K562 (cell line): ENCODE results near the gene KCTD19. TPM values are rescaled to one million over a fixed set of nuclear protein-coding genes. Genes with fewer than 3 reads are reported as not detected.

ENCODE experiments used
- CTBP1 ChIP-seq: fragments of 450-650 bp; IDR thresholded peaks from 2 replicates; pipeline ENCODE4 v1.6.1; 2016; ENCODE audit warnings: borderline replicate concordance
- DACH1 ChIP-seq: fragments of 450-650 bp; IDR thresholded peaks from 2 replicates; pipeline ENCODE4 v1.6.1; 2018; ENCODE audit not compliant: partially characterized antibody
- EHMT2 ChIP-seq: fragments of 450-650 bp; IDR thresholded peaks from 2 replicates; pipeline ENCODE4 v1.6.1; 2018; ENCODE audit warnings: antibody characterized with exemption
- ETV1 ChIP-seq: fragments of 450-650 bp; conservative IDR thresholded peaks from 2 replicates; pipeline ENCODE4 v1.6.1; 2016; ENCODE audit warnings: missing genetic modification characterization, control low read depth, low read depth, missing compliant biosample characterization
- EZH2 ChIP-seq: IDR thresholded peaks from 2 replicates; pipeline ENCODE4 v1.6.1; 2012; ENCODE audit warnings: low read depth, mild to moderate bottlenecking, inconsistent platforms, low read length, borderline replicate concordance
- KDM1A ChIP-seq, 2 experiments: fragments of 450-650 bp; IDR thresholded peaks; 2 replicates each; pipeline ENCODE4 v1.6.1; 2016; ENCODE audit warnings: mild to moderate bottlenecking in 2 of 2
- LCOR ChIP-seq: sonication (generic); formaldehyde crosslinking; IDR thresholded peaks from 2 replicates; pipeline ENCODE4 v1.8.0; 2022; ENCODE audit warnings: mild to moderate bottlenecking, missing genetic modification reagents
- NR3C1 ChIP-seq: sonication (generic); formaldehyde crosslinking; IDR thresholded peaks from 2 replicates; pipeline ENCODE4 v1.8.1; 2022; ENCODE audit warnings: missing genetic modification reagents
- SPI1 ChIP-seq: IDR thresholded peaks from 2 replicates; pipeline ENCODE4 v1.6.1; 2011; ENCODE audit warnings: low read depth, low read length, control low read depth, borderline replicate concordance
- STAG1 ChIP-seq: sonication (generic); formaldehyde crosslinking; IDR thresholded peaks from 2 replicates; pipeline ENCODE4 v1.5.0; 2020; ENCODE audit warnings: missing genetic modification reagents, borderline replicate concordance
- TBP ChIP-seq: optimal IDR thresholded peaks from 2 replicates; pipeline ENCODE3; 2011; ENCODE audit warnings: low read depth, low read length, improper control_type of control experiment
- TEAD4 ChIP-seq, 2 experiments: sonication (generic) in 1 of 2; formaldehyde crosslinking in 1 of 2; IDR thresholded peaks; 2 replicates each; pipeline versions ENCODE4 v1.6.1 to v1.8.0; 2012 to 2022; ENCODE audit warnings: borderline replicate concordance in 1 of 2, inconsistent platforms in 1 of 2, low read length in 1 of 2, mild to moderate bottlenecking in 1 of 2, missing genetic modification reagents in 1 of 2
- ZC3H8 ChIP-seq: fragments of 450-650 bp; IDR thresholded peaks from 2 replicates; pipeline ENCODE4 v1.6.1; 2017
- ZNF165 ChIP-seq: fragments of 250-450 bp; sonication (Bioruptor Pico); IDR thresholded peaks from 2 replicates; pipeline ENCODE4 v1.4.0; 2020; ENCODE audit warnings: borderline replicate concordance
- ZNF695 ChIP-seq: fragments of 450-650 bp; formaldehyde crosslinking; IDR thresholded peaks from 2 replicates; pipeline ENCODE4 v1.4.0; 2020; ENCODE audit warnings: mild to moderate bottlenecking, moderate library complexity
- ZNF699 ChIP-seq: fragments of 250-450 bp; sonication (Bioruptor Pico); IDR thresholded peaks from 2 replicates; pipeline ENCODE4 v1.8.0; 2021; ENCODE audit warnings: mild to moderate bottlenecking, moderate library complexity; ENCODE audit not compliant: insufficient replicate concordance
- polyA plus RNA-seq, 8 experiments: library from polyadenylated mRNA; depleted of rRNA in 4 of 8; stranded (reverse) in 5 of 8; unstranded in 3 of 8; fragments of >200 nt; fragmentation: Nextera tagmentation in 2 of 8; fragmentation: Illumina TruSeq in 1 of 8; extraction: Ambion mirVana in 2 of 8; extraction: Trizol in 1 of 8; gene quantifications; 2 replicates each; pipeline versions ENCODE4 v1.2.1 to v1.2.3, GENCODE V29; 2011 to 2014; ENCODE audit warnings: inconsistent platforms in 1 of 8, missing spikeins in 1 of 8
- total RNA-seq, 7 experiments: library from RNA; depleted of rRNA in 6 of 7; stranded (reverse); fragments of >200 nt in 6 of 7; fragmentation: Illumina TruSeq in 2 of 7; extraction: Trizol in 2 of 7; gene quantifications; 2 replicates each; pipeline versions ENCODE4 v1.2.1 to v1.2.3, GENCODE V29; 2011 to 2021; ENCODE audit warnings: low replicate concordance in 1 of 7
- TF ChIP-seq, protein P1 (sequence below): fragments of 250-450 bp; sonication (Bioruptor Pico); IDR thresholded peaks from 2 replicates; pipeline ENCODE4 v1.8.0; 2022; ENCODE audit warnings: moderate library complexity, mild to moderate bottlenecking, inconsistent platforms
- TF ChIP-seq, protein P2 (sequence below): sonication (generic); formaldehyde crosslinking; IDR thresholded peaks from 2 replicates; pipeline ENCODE4 v1.8.1; 2023; ENCODE audit warnings: mild to moderate bottlenecking, missing genetic modification reagents
- TF ChIP-seq, protein P3 (sequence below), 2 experiments: fragments of 450-650 bp; IDR thresholded peaks; 2 replicates each; pipeline ENCODE4 v1.6.1; 2018; ENCODE audit warnings: mild to moderate bottlenecking in 2 of 2, low read depth in 1 of 2; ENCODE audit not compliant: partially characterized antibody in 2 of 2
- TF ChIP-seq, protein P4 (sequence below): sonication (generic); formaldehyde crosslinking; IDR thresholded peaks from 2 replicates; pipeline ENCODE4 v1.8.1; 2023; ENCODE audit warnings: mild to moderate bottlenecking, missing genetic modification reagents, moderate library complexity

The KCTD19 gene
- total and polyA plus RNA-seq, 9 of the 15 experiments (the other 6 are each of a cell fraction or from before 2014, with no cell fraction given): 0.03 to 0.91 (median 0.22) TPM; not detected in 2

DNA sequence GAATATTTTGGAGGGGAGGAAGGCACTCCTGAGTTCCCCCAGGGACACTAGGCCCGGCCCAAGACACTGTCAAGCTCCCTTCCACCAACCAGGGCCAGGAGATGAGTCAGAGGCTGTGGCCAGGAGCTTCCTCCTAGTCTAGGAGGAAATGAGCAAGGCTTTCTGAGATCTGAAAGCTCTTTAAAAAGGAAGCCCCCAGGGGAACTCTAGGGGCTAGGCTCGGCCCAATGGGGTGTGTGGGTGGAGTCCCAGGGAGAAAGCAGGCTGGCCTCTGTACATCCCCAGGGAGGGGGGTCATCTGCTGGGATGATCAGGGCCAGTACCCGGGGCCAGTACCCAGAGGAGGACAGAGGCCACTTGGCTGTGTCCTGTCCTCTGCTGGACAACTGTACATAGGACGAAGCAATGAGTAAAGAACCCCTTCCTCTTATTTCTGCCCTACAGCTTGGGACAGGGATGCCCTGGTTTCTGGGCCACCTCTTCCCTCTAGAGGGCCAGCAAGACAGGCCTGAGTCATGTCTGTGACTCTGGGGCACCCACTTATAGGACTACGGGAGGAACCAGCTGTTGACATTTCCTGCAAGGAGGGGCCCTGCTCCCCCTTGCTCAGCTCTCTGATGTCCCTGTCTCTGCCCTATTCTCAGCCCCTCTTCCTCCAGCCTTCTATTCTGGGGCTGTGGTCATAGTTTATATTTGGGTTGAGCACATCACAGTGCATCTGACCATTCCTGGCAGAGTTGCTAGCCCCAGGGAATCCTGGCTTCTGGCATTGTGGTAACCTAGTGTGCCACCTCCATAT is 82.0 kb downstream of the KCTD19 start (continued):
- TF ChIP-seq ETV1 (tag) (no peak), EHMT2 (no peak), LCOR (CRISPR knock-in tag) (no peak), TEAD4 (IDR thresholded peaks at IDR 0.05; ENCODE audit: low read length) (no peak), TEAD4 (CRISPR knock-in tag; IDR thresholded peaks at IDR 0.05; ENCODE audit: borderline replicate concordance) (0 out of 2 replicates have a peak, but pooled peaks have one; percentile 42), EZH2 (no peak), ZC3H8 (no peak), DACH1 (peak; percentile 57), NR3C1 (CRISPR knock-in tag) (no peak), TBP (peak; percentile 42), ZNF695 (CRISPR knock-in tag) (no peak), SPI1 (peak; percentile 58; the same call in 1 of the 2 replicates), ZNF165 (CRISPR knock-in tag) (no peak), KDM1A (IDR thresholded peaks at IDR 0.05) (no peak), STAG1 (no peak), ZNF699 (no peak), CTBP1 (peak; percentile 24; the same call in 1 of the 2 replicates)
- TF ChIP-seq, protein P1, sequence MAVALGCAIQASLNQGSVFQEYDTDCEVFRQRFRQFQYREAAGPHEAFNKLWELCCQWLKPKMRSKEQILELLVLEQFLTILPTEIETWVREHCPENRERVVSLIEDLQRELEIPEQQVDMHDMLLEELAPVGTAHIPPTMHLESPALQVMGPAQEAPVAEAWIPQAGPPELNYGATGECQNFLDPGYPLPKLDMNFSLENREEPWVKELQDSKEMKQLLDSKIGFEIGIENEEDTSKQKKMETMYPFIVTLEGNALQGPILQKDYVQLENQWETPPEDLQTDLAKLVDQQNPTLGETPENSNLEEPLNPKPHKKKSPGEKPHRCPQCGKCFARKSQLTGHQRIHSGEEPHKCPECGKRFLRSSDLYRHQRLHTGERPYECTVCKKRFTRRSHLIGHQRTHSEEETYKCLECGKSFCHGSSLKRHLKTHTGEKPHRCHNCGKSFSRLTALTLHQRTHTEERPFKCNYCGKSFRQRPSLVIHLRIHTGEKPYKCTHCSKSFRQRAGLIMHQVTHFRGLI (CRISPR knock-in tag): no peak
- TF ChIP-seq, protein P2, sequence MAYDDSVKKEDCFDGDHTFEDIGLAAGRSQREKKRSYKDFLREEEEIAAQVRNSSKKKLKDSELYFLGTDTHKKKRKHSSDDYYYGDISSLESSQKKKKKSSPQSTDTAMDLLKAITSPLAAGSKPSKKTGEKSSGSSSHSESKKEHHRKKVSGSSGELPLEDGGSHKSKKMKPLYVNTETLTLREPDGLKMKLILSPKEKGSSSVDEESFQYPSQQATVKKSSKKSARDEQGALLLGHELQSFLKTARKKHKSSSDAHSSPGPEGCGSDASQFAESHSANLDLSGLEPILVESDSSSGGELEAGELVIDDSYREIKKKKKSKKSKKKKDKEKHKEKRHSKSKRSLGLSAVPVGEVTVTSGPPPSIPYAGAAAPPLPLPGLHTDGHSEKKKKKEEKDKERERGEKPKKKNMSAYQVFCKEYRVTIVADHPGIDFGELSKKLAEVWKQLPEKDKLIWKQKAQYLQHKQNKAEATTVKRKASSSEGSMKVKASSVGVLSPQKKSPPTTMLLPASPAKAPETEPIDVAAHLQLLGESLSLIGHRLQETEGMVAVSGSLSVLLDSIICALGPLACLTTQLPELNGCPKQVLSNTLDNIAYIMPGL: no peak
- TF ChIP-seq, protein P3, sequence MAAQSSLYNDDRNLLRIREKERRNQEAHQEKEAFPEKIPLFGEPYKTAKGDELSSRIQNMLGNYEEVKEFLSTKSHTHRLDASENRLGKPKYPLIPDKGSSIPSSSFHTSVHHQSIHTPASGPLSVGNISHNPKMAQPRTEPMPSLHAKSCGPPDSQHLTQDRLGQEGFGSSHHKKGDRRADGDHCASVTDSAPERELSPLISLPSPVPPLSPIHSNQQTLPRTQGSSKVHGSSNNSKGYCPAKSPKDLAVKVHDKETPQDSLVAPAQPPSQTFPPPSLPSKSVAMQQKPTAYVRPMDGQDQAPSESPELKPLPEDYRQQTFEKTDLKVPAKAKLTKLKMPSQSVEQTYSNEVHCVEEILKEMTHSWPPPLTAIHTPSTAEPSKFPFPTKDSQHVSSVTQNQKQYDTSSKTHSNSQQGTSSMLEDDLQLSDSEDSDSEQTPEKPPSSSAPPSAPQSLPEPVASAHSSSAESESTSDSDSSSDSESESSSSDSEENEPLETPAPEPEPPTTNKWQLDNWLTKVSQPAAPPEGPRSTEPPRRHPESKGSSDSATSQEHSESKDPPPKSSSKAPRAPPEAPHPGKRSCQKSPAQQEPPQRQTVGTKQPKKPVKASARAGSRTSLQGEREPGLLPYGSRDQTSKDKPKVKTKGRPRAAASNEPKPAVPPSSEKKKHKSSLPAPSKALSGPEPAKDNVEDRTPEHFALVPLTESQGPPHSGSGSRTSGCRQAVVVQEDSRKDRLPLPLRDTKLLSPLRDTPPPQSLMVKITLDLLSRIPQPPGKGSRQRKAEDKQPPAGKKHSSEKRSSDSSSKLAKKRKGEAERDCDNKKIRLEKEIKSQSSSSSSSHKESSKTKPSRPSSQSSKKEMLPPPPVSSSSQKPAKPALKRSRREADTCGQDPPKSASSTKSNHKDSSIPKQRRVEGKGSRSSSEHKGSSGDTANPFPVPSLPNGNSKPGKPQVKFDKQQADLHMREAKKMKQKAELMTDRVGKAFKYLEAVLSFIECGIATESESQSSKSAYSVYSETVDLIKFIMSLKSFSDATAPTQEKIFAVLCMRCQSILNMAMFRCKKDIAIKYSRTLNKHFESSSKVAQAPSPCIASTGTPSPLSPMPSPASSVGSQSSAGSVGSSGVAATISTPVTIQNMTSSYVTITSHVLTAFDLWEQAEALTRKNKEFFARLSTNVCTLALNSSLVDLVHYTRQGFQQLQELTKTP (IDR thresholded peaks at IDR 0.05; ENCODE audit: low read depth in 1 of 2, partially characterized antibody in 2 of 2): no peak
- TF ChIP-seq, protein P4, sequence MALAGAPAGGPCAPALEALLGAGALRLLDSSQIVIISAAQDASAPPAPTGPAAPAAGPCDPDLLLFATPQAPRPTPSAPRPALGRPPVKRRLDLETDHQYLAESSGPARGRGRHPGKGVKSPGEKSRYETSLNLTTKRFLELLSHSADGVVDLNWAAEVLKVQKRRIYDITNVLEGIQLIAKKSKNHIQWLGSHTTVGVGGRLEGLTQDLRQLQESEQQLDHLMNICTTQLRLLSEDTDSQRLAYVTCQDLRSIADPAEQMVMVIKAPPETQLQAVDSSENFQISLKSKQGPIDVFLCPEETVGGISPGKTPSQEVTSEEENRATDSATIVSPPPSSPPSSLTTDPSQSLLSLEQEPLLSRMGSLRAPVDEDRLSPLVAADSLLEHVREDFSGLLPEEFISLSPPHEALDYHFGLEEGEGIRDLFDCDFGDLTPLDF: no peak
